Endothelial cell of umbilical vein (primary cell): ENCODE results near the gene HMCN1. TPM values are rescaled to one million over a fixed set of nuclear protein-coding genes. Genes with fewer than 3 reads are reported as not detected.

Experiments used
- BruUV-seq: library from RNA; stranded (reverse); fragments of 400-500 nt; replicated peaks from 2 replicates; lab custom pipeline; 2021; lab: Mats Ljungman, UMichigan
- CTCF ChIA-PET: fragments of 300-600, 350-600 bp; sonication (Branson Sonifier 250); formaldehyde crosslinking; loops from one replicate; lab custom pipeline; 2021; ENCODE audit warnings: antibody characterized with exemption, inconsistent platforms; lab: Charles Lee
- POLR2A ChIA-PET: fragments of 300-600, 350-600 bp; sonication (Branson Sonifier 250); formaldehyde crosslinking; loops from one replicate; lab custom pipeline; 2021; ENCODE audit warnings: antibody characterized with exemption, inconsistent platforms; lab: Charles Lee
- DNase-seq: peaks from one replicate; pipeline ENCODE4 v3.0.0-alpha.2; 2011; ENCODE audit warnings: low read depth, low spot score
- FAIRE-seq: peaks from 2 replicates; lab custom pipeline; 2011; peaks lifted over from hg19 to GRCh38; lab: Jason Lieb, UNC
- H2AFZ ChIP-seq: 2 replicates; pipeline ENCODE4 v1.6.0; 2012; ENCODE audit warnings: low read depth, low read length, control low read depth, inconsistent platforms
- H3K27ac ChIP-seq: 2 replicates; pipeline ENCODE4 v1.5.1; 2011; ENCODE audit warnings: low read depth, mild to moderate bottlenecking, control low read depth, low read length, moderate library complexity; ENCODE audit not compliant: insufficient read depth
- H3K27me3 ChIP-seq, 2 experiments: 2 replicates each; pipeline versions ENCODE4 v1.6.0 to v1.6.1; 2011; ENCODE audit warnings: low read length in 2 of 2, mixed read lengths in 1 of 2; ENCODE audit not compliant: control insufficient read depth in 2 of 2, insufficient read depth in 2 of 2
- H3K36me3 ChIP-seq, 2 experiments: 2 replicates in 1 of 2; 3 replicates in 1 of 2; pipeline ENCODE4 v1.5.1; 2011; ENCODE audit warnings: low read length in 2 of 2, mild to moderate bottlenecking in 1 of 2, moderate library complexity in 1 of 2; ENCODE audit not compliant: control insufficient read depth in 2 of 2, insufficient read depth in 2 of 2; ENCODE audit errors: extremely low read depth in 1 of 2
- H3K4me1 ChIP-seq: 3 replicates; pipeline ENCODE4 v1.5.1; 2011; ENCODE audit warnings: mild to moderate bottlenecking, low read length; ENCODE audit not compliant: control insufficient read depth, insufficient read depth; ENCODE audit errors: extremely low read depth
- H3K4me2 ChIP-seq: 2 replicates; pipeline ENCODE4 v1.6.1; 2011; ENCODE audit warnings: low read length, control low read depth, mixed read lengths; ENCODE audit not compliant: insufficient read depth
- H3K4me3 ChIP-seq, 3 experiments: fragments of 200-600 bp in 1 of 3; sonication (generic), shearing (Covaris generic) in 1 of 3; replicated peaks in 1 of 3; 2 replicates each; pipeline ENCODE4 v1.5.1; 2011 to 2016; ENCODE audit warnings: control low read depth in 3 of 3, low read length in 3 of 3, mild to moderate bottlenecking in 2 of 3, inconsistent platforms in 1 of 3, low read depth in 1 of 3, moderate library complexity in 1 of 3; ENCODE audit not compliant: insufficient read depth in 1 of 3
- H3K79me2 ChIP-seq: 2 replicates; pipeline ENCODE4 v1.6.0; 2012; ENCODE audit warnings: low read length, inconsistent platforms; ENCODE audit not compliant: control insufficient read depth, insufficient read depth
- H3K9ac ChIP-seq: replicated peaks from 2 replicates; pipeline ENCODE3; 2011; ENCODE audit warnings: low read length, control low read depth; ENCODE audit not compliant: insufficient read depth; ENCODE audit errors: extremely low read depth
- H3K9me1 ChIP-seq: replicated peaks from 3 replicates; pipeline ENCODE4 v1.6.0; 2011; ENCODE audit warnings: mild to moderate bottlenecking, low read length; ENCODE audit not compliant: control insufficient read depth, insufficient read depth; ENCODE audit errors: extremely low read depth
- H3K9me3 ChIP-seq: replicated peaks from 2 replicates; pipeline ENCODE4 v1.5.1; 2012; ENCODE audit warnings: low read length, inconsistent platforms; ENCODE audit not compliant: control insufficient read depth, insufficient read depth
- H4K20me1 ChIP-seq: replicated peaks from 2 replicates; pipeline ENCODE3; 2011; ENCODE audit warnings: mild to moderate bottlenecking, low read length; ENCODE audit not compliant: control insufficient read depth, insufficient read depth; ENCODE audit errors: extremely low read depth
- CTCF ChIP-seq, 2 donors: IDR thresholded peaks; 1 replicate in 1 of 2; 2 replicates in 1 of 2; pipeline ENCODE4 v1.5.1; 2011; ENCODE audit warnings: low read length in 2 of 2, mild to moderate bottlenecking in 2 of 2, moderate library complexity in 2 of 2, control low read depth in 1 of 2, inconsistent platforms in 1 of 2, low read depth in 1 of 2; ENCODE audit not compliant: insufficient read depth in 1 of 2; ENCODE audit errors: extremely low read depth in 1 of 2
- EZH2 ChIP-seq: IDR thresholded peaks from 2 replicates; pipeline ENCODE4 v1.6.1; 2012; ENCODE audit warnings: borderline replicate concordance, low read depth, mild to moderate bottlenecking, moderate library complexity, low read length, inconsistent platforms; ENCODE audit not compliant: severe bottlenecking
- FOS ChIP-seq: IDR thresholded peaks from 2 replicates; pipeline ENCODE4 v1.6.1; 2011; ENCODE audit warnings: mild to moderate bottlenecking, low read length, moderate library complexity, borderline replicate concordance; ENCODE audit not compliant: insufficient read depth
- GATA2 ChIP-seq: IDR thresholded peaks from 2 replicates; pipeline ENCODE4 v1.7.0; 2011; ENCODE audit warnings: low read depth, mild to moderate bottlenecking, moderate library complexity, mixed read lengths, low read length; ENCODE audit not compliant: insufficient read length, insufficient read depth
- JUN ChIP-seq: IDR thresholded peaks from 2 replicates; pipeline ENCODE4 v1.6.1; 2011; ENCODE audit warnings: borderline replicate concordance, low read depth; ENCODE audit not compliant: insufficient read length, insufficient read depth
- MAX ChIP-seq: IDR thresholded peaks from 2 replicates; pipeline ENCODE4 v1.6.1; 2011; ENCODE audit not compliant: insufficient read depth, insufficient read length
- MYC ChIP-seq: IDR thresholded peaks from one replicate; pipeline ENCODE4 v1.6.1; 2011; ENCODE audit warnings: mild to moderate bottlenecking, low read depth, low read length
- POLR2A ChIP-seq: IDR thresholded peaks from 2 replicates; pipeline ENCODE4 v1.6.1; 2012; ENCODE audit warnings: low read depth, mild to moderate bottlenecking, control low read depth, low read length
- POLR2AphosphoS5 ChIP-seq: IDR thresholded peaks from 2 replicates; pipeline ENCODE4 v1.6.1; 2012; ENCODE audit warnings: low read depth, mild to moderate bottlenecking, control low read depth, low read length, moderate library complexity; ENCODE audit not compliant: insufficient read depth
- dilution Hi-C: fragments of 300-500 bp; cut with MboI; formaldehyde crosslinking; loops from one replicate; pipeline ENCODE4 v1.15.0; 2019; ENCODE audit warnings: low sequenced_read_pairs; ENCODE audit not compliant: extremely low pct_ligation_motif_present
- intact Hi-C: fragments of 100-400 bp; cut with micrococcal nuclease; formaldehyde crosslinking; loops from one replicate; pipeline ENCODE4 v1.10.0; 2022
- polyA plus RNA-seq, 4 experiments: library from polyadenylated mRNA; depleted of rRNA in 3 of 4; stranded (reverse) in 3 of 4; unstranded in 1 of 4; fragments of >200 nt; gene quantifications; 2 replicates each; pipeline versions ENCODE4 v1.2.1 to v1.2.3, GENCODE V29; 2011 to 2012; ENCODE audit warnings: missing spikeins in 1 of 4
- total RNA-seq: library from RNA; stranded (reverse); gene quantifications from 2 replicates; pipeline ENCODE4 v1.2.3, GENCODE V29; 2021

The HMCN1 gene
- total and polyA plus RNA-seq, 2 donors (not counting 3 experiments of a cell fraction or from before 2014, with no cell fraction given) = 10.3 to 16.0 TPM

- no peaks in the 10 kb centered on the region for H3K9me1 ChIP-seq
- H3K79me2 ChIP-seq = no peaks in the 10 kb centered on the region
- no peaks in the 10 kb centered on the region for H3K4me1 ChIP-seq
- H3K4me3 ChIP-seq = no peak overlapping the region
- no peak for DNase-seq
- H3K27ac ChIP-seq = no peak overlapping the region
- H2AFZ ChIP-seq = no peak overlapping the region
- H3K9ac ChIP-seq = no peak overlapping the region
- dilution Hi-C loops (no loop called here), intact Hi-C loops (no loop called here)
- POLR2A ChIA-PET = no interaction called here
- BruUV-seq = no TSS peak
- H3K27me3 ChIP-seq = no peaks in the 10 kb centered on the region
- no peaks in the 10 kb centered on the region for H3K36me3 ChIP-seq
- no peaks in the 10 kb centered on the region for H3K9me3 ChIP-seq
- no peak for FAIRE-seq
- TF ChIP-seq FOS = no peak
- TF ChIP-seq JUN = no peak
- TF ChIP-seq POLR2A = no peak
- TF ChIP-seq POLR2AphosphoS5 = no peak
- no peak for TF ChIP-seq CTCF (IDR thresholded peaks at IDR 0.05; ENCODE audit: extremely low read depth in 1 of 2, insufficient read depth in 1 of 2, low read depth in 1 of 2, low read length in 2 of 2)
- no peak for TF ChIP-seq MAX
- no peaks in the 10 kb centered on the region for H4K20me1 ChIP-seq
- H3K4me2 ChIP-seq = no peak overlapping the region
- CTCF ChIA-PET = no interaction called here
Measured at GRCh38 chr1:186142159-186142558, 408.0 kb downstream of the HMCN1 start.

- no peaks in the 10 kb centered on the region for H3K36me3 ChIP-seq
- DNase-seq (no peak), FAIRE-seq (no peak)
- no peaks in the 10 kb centered on the region for H4K20me1 ChIP-seq
- H3K27ac ChIP-seq = no peak overlapping the region
- dilution Hi-C loops = no loop called here
- no peak overlapping the region for H3K9ac ChIP-seq
- H3K4me2 ChIP-seq = no peak overlapping the region
- H3K9me3 ChIP-seq = no peaks in the 10 kb centered on the region
- no peaks in the 10 kb centered on the region for H3K9me1 ChIP-seq
- ChIA-PET POLR2A (no interaction called here), CTCF (no interaction called here)
- no peak overlapping the region for H3K4me3 ChIP-seq
- intact Hi-C loops = no loop called here
- TF ChIP-seq EZH2 = no peak
- no peak for TF ChIP-seq JUN
- no peak for TF ChIP-seq MYC
- TF ChIP-seq FOS = no peak
- no peak for TF ChIP-seq GATA2
- no peak for TF ChIP-seq MAX
- no peak for TF ChIP-seq POLR2AphosphoS5
- no peak for TF ChIP-seq POLR2A
- no peak for TF ChIP-seq CTCF (IDR thresholded peaks at IDR 0.05; ENCODE audit: extremely low read depth in 1 of 2, insufficient read depth in 1 of 2, low read depth in 1 of 2, low read length in 2 of 2)
- no peaks in the 10 kb centered on the region for H3K4me1 ChIP-seq
- no peak overlapping the region for H2AFZ ChIP-seq
- H3K27me3 ChIP-seq = no peaks in the 10 kb centered on the region
- BruUV-seq = no TSS peak
- H3K79me2 ChIP-seq = no peaks in the 10 kb centered on the region
Measured at GRCh38 chr1:186142916-186143315, 408.7 kb downstream of the HMCN1 start.
